Measurements from ENCODE around the gene IRX5. TPM values are rescaled to one million over a fixed set of nuclear protein-coding genes. Genes with fewer than 3 reads are reported as not detected.

The IRX5 gene
- total RNA-seq, 1 donor from 2014 or later = 2.6 TPM

- TF ChIP-seq CTCF (IDR thresholded peaks at IDR 0.05; ENCODE audit: unreplicated experiment) = no peak
- Mint-ChIP-seq H3K9me3 (ENCODE audit: unreplicated experiment) (no peaks in the 10 kb centered on the region), H3K27me3 (ENCODE audit: unreplicated experiment) (peaks cover 12% of the 10 kb centered on the region), H3K4me1 (ENCODE audit: unreplicated experiment) (peaks cover 9% of the 10 kb centered on the region), H3K36me3 (ENCODE audit: low read depth, unreplicated experiment) (no peaks in the 10 kb centered on the region), H3K27ac (ENCODE audit: unreplicated experiment) (no peak overlapping the region), H3K4me3 (ENCODE audit: unreplicated experiment) (no peak overlapping the region)
- DNase-seq (ENCODE audit: low spot score) = no peak
Observed at GRCh38 chr16:54976651-54977200, 46.1 kb downstream of the IRX5 start.

GRCh38 chr16:54977211-54977610 lies 46.5 kb downstream of the IRX5 start:
- no peak for DNase-seq (ENCODE audit: low spot score)
- H3K27ac Mint-ChIP-seq (ENCODE audit: unreplicated experiment) = no peak overlapping the region
- no peaks in the 10 kb centered on the region for H3K36me3 Mint-ChIP-seq (ENCODE audit: low read depth, unreplicated experiment)
- TF ChIP-seq CTCF (IDR thresholded peaks at IDR 0.05; ENCODE audit: unreplicated experiment) = no peak
- H3K27me3 Mint-ChIP-seq (ENCODE audit: unreplicated experiment) = peaks cover 12% of the 10 kb centered on the region
- H3K4me3 Mint-ChIP-seq (ENCODE audit: unreplicated experiment) = no peak overlapping the region
- H3K4me1 Mint-ChIP-seq (ENCODE audit: unreplicated experiment) = peaks cover 9% of the 10 kb centered on the region
- no peaks in the 10 kb centered on the region for H3K9me3 Mint-ChIP-seq (ENCODE audit: unreplicated experiment)

GRCh38 chr16:54980821-54981220 lies 50.2 kb downstream of the IRX5 start:
- Mint-ChIP-seq H3K9me3 (ENCODE audit: unreplicated experiment) (no peaks in the 10 kb centered on the region), H3K36me3 (ENCODE audit: low read depth, unreplicated experiment) (no peaks in the 10 kb centered on the region), H3K27ac (ENCODE audit: unreplicated experiment) (no peak overlapping the region), H3K4me1 (ENCODE audit: unreplicated experiment) (peaks cover 9% of the 10 kb centered on the region), H3K27me3 (ENCODE audit: unreplicated experiment) (peaks cover 10% of the 10 kb centered on the region), H3K4me3 (ENCODE audit: unreplicated experiment) (no peak overlapping the region)
- no peak for DNase-seq (ENCODE audit: low spot score)
- TF ChIP-seq CTCF (IDR thresholded peaks at IDR 0.05; ENCODE audit: unreplicated experiment) = no peak

Data from endothelial cell (in vitro differentiated cells).